OCI-LY1 (cell line): ENCODE data around the gene SLC6A7.

Source experiments
- H2AFZ ChIP-seq: fragments of 200-600 bp; sonication (generic), shearing (Covaris generic); 2 replicates; pipeline ENCODE4 v1.6.0; 2014; ENCODE audit warnings: antibody characterized with exemption, mild to moderate bottlenecking, low read length
- H3F3A ChIP-seq: fragments of 200-600 bp; sonication (generic), shearing (Covaris generic); 2 replicates; pipeline ENCODE4 v1.6.0; 2014; ENCODE audit warnings: mild to moderate bottlenecking, antibody characterized with exemption, low read length, moderate library complexity; ENCODE audit not compliant: insufficient read depth
- H3K27ac ChIP-seq: fragments of 200-600 bp; sonication (generic); 2 replicates; pipeline ENCODE4 v1.5.1; 2014; ENCODE audit warnings: low read length, mixed run types, mild to moderate bottlenecking, low read depth; ENCODE audit not compliant: poor library complexity, severe bottlenecking
- H3K27me3 ChIP-seq: fragments of 200-600 bp; sonication (generic); 2 replicates; pipeline ENCODE4 v1.6.0; 2014; ENCODE audit warnings: antibody characterized with exemption, mild to moderate bottlenecking, low read length, moderate library complexity; ENCODE audit not compliant: insufficient read depth
- H3K36me3 ChIP-seq: fragments of 200-600 bp; sonication (generic); 2 replicates; pipeline ENCODE4 v1.6.1; 2014; ENCODE audit warnings: mild to moderate bottlenecking, antibody characterized with exemption, low read length, moderate library complexity, mixed read lengths; ENCODE audit not compliant: insufficient read depth
- H3K4me1 ChIP-seq: fragments of 200-600 bp; sonication (generic); 2 replicates; pipeline ENCODE4 v1.5.1; 2014; ENCODE audit warnings: mild to moderate bottlenecking, low read length, moderate library complexity; ENCODE audit not compliant: insufficient read depth, severe bottlenecking
- H3K4me2 ChIP-seq: fragments of 200-600 bp; sonication (generic), shearing (Covaris generic); 2 replicates; pipeline ENCODE4 v1.6.1; 2014; ENCODE audit warnings: low read length
- H3K4me3 ChIP-seq: fragments of 200-600 bp; sonication (generic); 2 replicates; pipeline ENCODE4 v1.5.1; 2014; ENCODE audit warnings: low read length, low read depth, mild to moderate bottlenecking, mixed read lengths; ENCODE audit not compliant: poor library complexity, severe bottlenecking
- H3K79me2 ChIP-seq: fragments of 200-600 bp; shearing (Covaris generic); 2 replicates; pipeline ENCODE4 v1.6.1; 2016; ENCODE audit warnings: mixed run types, low read length, mixed read lengths; ENCODE audit not compliant: insufficient read depth
- H3K9ac ChIP-seq: fragments of 200-600 bp; sonication (generic), shearing (Covaris generic); 2 replicates; pipeline ENCODE4 v1.6.1; 2014; ENCODE audit warnings: mild to moderate bottlenecking, low read length, mixed read lengths
- H3K9me2 ChIP-seq: fragments of 200-600 bp; sonication (generic), shearing (Covaris generic); 2 replicates; pipeline ENCODE4 v1.6.1; 2014; ENCODE audit warnings: low read depth, mild to moderate bottlenecking, low read length, mixed read lengths
- H3K9me3 ChIP-seq: fragments of 200-600 bp; shearing (Covaris generic); 2 replicates; pipeline ENCODE4 v1.6.1; 2014; ENCODE audit warnings: low read length, mixed read lengths
- H4K20me1 ChIP-seq: fragments of 200-600 bp; sonication (generic), shearing (Covaris generic); 2 replicates; pipeline ENCODE4 v1.6.0; 2016; ENCODE audit warnings: mild to moderate bottlenecking, low read length; ENCODE audit not compliant: insufficient read depth
- CTCF ChIP-seq: fragments of 200-600 bp; sonication (generic), shearing (Covaris generic); IDR thresholded peaks from 2 replicates; pipeline ENCODE4 v1.5.1; 2017; ENCODE audit warnings: mild to moderate bottlenecking, antibody characterized with exemption, low read length, moderate library complexity, mixed read lengths
- EZH2 ChIP-seq: fragments of 200-600 bp; sonication (generic), shearing (Covaris generic); IDR thresholded peaks from 2 replicates; pipeline ENCODE4 v1.8.0; 2017; ENCODE audit warnings: borderline replicate concordance, mixed run types, mild to moderate bottlenecking, antibody characterized with exemption, low read length, moderate library complexity, mixed read lengths

The SLC6A7 gene

GRCh38 chr5:150213530-150213929 is 23.7 kb downstream of the SLC6A7 start:
- no peaks in the 10 kb centered on the region for H3K36me3 ChIP-seq
- H3K9ac ChIP-seq: no peak overlapping the region
- TF ChIP-seq CTCF (no peak), EZH2 (no peak)
- no peaks in the 10 kb centered on the region for H3K9me2 ChIP-seq
- no peak overlapping the region for H3K4me3 ChIP-seq
- H3K9me3 ChIP-seq: no peaks in the 10 kb centered on the region
- no peaks in the 10 kb centered on the region for H3K4me1 ChIP-seq
- no peaks in the 10 kb centered on the region for H4K20me1 ChIP-seq
- no peaks in the 10 kb centered on the region; the same call in 1 of the 2 replicates for H3K27me3 ChIP-seq
- no peak overlapping the region for H2AFZ ChIP-seq
- H3K79me2 ChIP-seq: no peaks in the 10 kb centered on the region
- H3F3A ChIP-seq: no peaks in the 10 kb centered on the region
- H3K27ac ChIP-seq: no peak overlapping the region
- H3K4me2 ChIP-seq: no peak overlapping the region

GRCh38 chr5:150214289-150214688 is 24.4 kb downstream of the SLC6A7 start:
- no peaks in the 10 kb centered on the region for H3K4me1 ChIP-seq
- no peaks in the 10 kb centered on the region for H3K36me3 ChIP-seq
- no peak overlapping the region for H3K9ac ChIP-seq
- no peak overlapping the region for H3K4me2 ChIP-seq
- H3K9me2 ChIP-seq: no peaks in the 10 kb centered on the region
- TF ChIP-seq EZH2: no peak
- TF ChIP-seq CTCF: no peak
- no peak overlapping the region for H3K4me3 ChIP-seq
- H3F3A ChIP-seq: no peaks in the 10 kb centered on the region
- H3K79me2 ChIP-seq: no peaks in the 10 kb centered on the region
- no peaks in the 10 kb centered on the region; the same call in 1 of the 2 replicates for H3K27me3 ChIP-seq
- no peaks in the 10 kb centered on the region for H3K9me3 ChIP-seq
- no peak overlapping the region for H3K27ac ChIP-seq
- no peaks in the 10 kb centered on the region for H4K20me1 ChIP-seq
- no peak overlapping the region for H2AFZ ChIP-seq

- H3K4me3 ChIP-seq: no peak overlapping the region
- no peaks in the 10 kb centered on the region for H3K27me3 ChIP-seq
- no peaks in the 10 kb centered on the region for H4K20me1 ChIP-seq
- H3K9me3 ChIP-seq: no peaks in the 10 kb centered on the region
- H3K79me2 ChIP-seq: no peaks in the 10 kb centered on the region
- no peak overlapping the region for H3K4me2 ChIP-seq
- no peak for TF ChIP-seq CTCF
- TF ChIP-seq EZH2: no peak
- H3K27ac ChIP-seq: no peak overlapping the region
- H3K4me1 ChIP-seq: no peaks in the 10 kb centered on the region
- H3F3A ChIP-seq: no peaks in the 10 kb centered on the region
- no peak overlapping the region for H2AFZ ChIP-seq
- H3K9me2 ChIP-seq: no peaks in the 10 kb centered on the region
- no peaks in the 10 kb centered on the region for H3K36me3 ChIP-seq
- no peak overlapping the region for H3K9ac ChIP-seq
Measured at GRCh38 chr5:150215979-150216944, 26.4 kb downstream of the SLC6A7 start.
